Measurements from ENCODE around the gene POU6F2. TPM values are rescaled to one million over a fixed set of nuclear protein-coding genes. Genes with fewer than 3 reads are reported as not detected.

Gene POU6F2
- total and polyA plus RNA-seq, 8 donors: 0.37 TPM; not detected in 7

GRCh38 chr7:39400836-39401235 lies 423.1 kb downstream of the POU6F2 start:
- 64 to 83% (median 78%) methylated on average over 3 of the region's 3 CpGs for WGBS, 5 donors
- Histone ChIP-seq H3K27me3 (no peaks in the 10 kb centered on the region), H3K27ac (no peak overlapping the region), H3K4me3 (no peak overlapping the region), H3K9me3 (no peaks in the 10 kb centered on the region), H3K4me1 (no peaks in the 10 kb centered on the region), H3K36me3 (no peaks in the 10 kb centered on the region)
- TF ChIP-seq CTCF (IDR thresholded peaks at IDR 0.05) (no peak), EP300 (IDR thresholded peaks at IDR 0.05) (no peak), POLR2A (IDR thresholded peaks at IDR 0.05) (no peak), POLR2AphosphoS5 (IDR thresholded peaks at IDR 0.05) (no peak)
- intact Hi-C loops (cut with DNase I; ENCODE audit: low total_unique reads): no loop called here
- no peak for DNase-seq

- Histone ChIP-seq H3K27ac (no peak overlapping the region), H3K4me3 (no peak overlapping the region), H3K27me3 (no peaks in the 10 kb centered on the region), H3K4me1 (peaks cover 0 to 4% (median under 1%) of the 10 kb centered on the region in 4 donors), H3K36me3 (no peaks in the 10 kb centered on the region), H3K9me3 (no peaks in the 10 kb centered on the region)
- no peak for TF ChIP-seq POLR2AphosphoS5 (IDR thresholded peaks at IDR 0.05)
- intact Hi-C loops (cut with DNase I; ENCODE audit: low total_unique reads): no loop called here
- DNase-seq: no peak
Measured at GRCh38 chr7:39402034-39402433, 424.3 kb downstream of the POU6F2 start.

GRCh38 chr7:39404907-39405306 lies 427.2 kb downstream of the POU6F2 start:
- no peak for TF ChIP-seq CTCF (IDR thresholded peaks at IDR 0.05)
- Histone ChIP-seq H3K27ac (no peak overlapping the region), H3K9me3 (no peaks in the 10 kb centered on the region), H3K4me3 (no peak overlapping the region), H3K4me1 (peaks cover 0 to 9% (median 4%) of the 10 kb centered on the region in 4 donors), H3K36me3 (no peaks in the 10 kb centered on the region), H3K27me3 (no peaks in the 10 kb centered on the region)
- no peak for DNase-seq
- intact Hi-C loops (cut with DNase I; ENCODE audit: low total_unique reads): no loop called here
- WGBS, 5 donors: 89 to 100% (median 94%) methylated on average over 1 of the region's 1 CpG

- WGBS, 5 donors: 75 to 90% (median 85%) methylated on average over 3 of the region's 3 CpGs
- H3K27ac ChIP-seq: no peak overlapping the region
- no peak for TF ChIP-seq EP300 (IDR thresholded peaks at IDR 0.05)
- no peak for TF ChIP-seq POLR2AphosphoS5 (IDR thresholded peaks at IDR 0.05)
- no peak for TF ChIP-seq POLR2A (IDR thresholded peaks at IDR 0.05)
- no peak for TF ChIP-seq CTCF (IDR thresholded peaks at IDR 0.05)
- H3K36me3 ChIP-seq: no peaks in the 10 kb centered on the region
- intact Hi-C loops (cut with DNase I; ENCODE audit: low total_unique reads): no loop called here
- peaks cover 0 to 9% (median 4%) of the 10 kb centered on the region in 4 donors for H3K4me1 ChIP-seq
- H3K9me3 ChIP-seq: no peaks in the 10 kb centered on the region
- H3K4me3 ChIP-seq: no peak overlapping the region
- no peaks in the 10 kb centered on the region for H3K27me3 ChIP-seq
- no peak for DNase-seq
Measured at GRCh38 chr7:39405581-39405980, 427.9 kb downstream of the POU6F2 start.

- no peaks in the 10 kb centered on the region for H3K9me3 ChIP-seq
- no peak overlapping the region for H3K4me3 ChIP-seq
- intact Hi-C loops (cut with DNase I; ENCODE audit: low total_unique reads): no loop called here
- peaks cover 0 to 9% (median 4%) of the 10 kb centered on the region in 4 donors for H3K4me1 ChIP-seq
- peak; percentile 31 to 62 for DNase-seq
- no peaks in the 10 kb centered on the region for H3K27me3 ChIP-seq
- H3K27ac ChIP-seq: peak overlapping the region in 1 of 5 donors; percentile 5
- H3K36me3 ChIP-seq: no peaks in the 10 kb centered on the region
- WGBS, 5 donors: 35 to 61% (median 48%) methylated on average over 10 of the region's 10 CpGs
- TF ChIP-seq POLR2A (IDR thresholded peaks at IDR 0.05): no peak
- TF ChIP-seq EP300 (IDR thresholded peaks at IDR 0.05): no peak
- TF ChIP-seq POLR2AphosphoS5 (IDR thresholded peaks at IDR 0.05): no peak
- TF ChIP-seq CTCF (IDR thresholded peaks at IDR 0.05): no peak
Measured at GRCh38 chr7:39406467-39406866, 428.8 kb downstream of the POU6F2 start.
